Measurements from ENCODE around the gene CLDN4. TPM values are rescaled to one million over a fixed set of nuclear protein-coding genes. Genes with fewer than 3 reads are reported as not detected.

CLDN4 gene
- total and polyA plus RNA-seq, 9 of the 15 experiments (the other 6 are each of a cell fraction or from before 2014, with no cell fraction given) = 0.05 to 0.60 (median 0.06) TPM; not detected in 3

DNA sequence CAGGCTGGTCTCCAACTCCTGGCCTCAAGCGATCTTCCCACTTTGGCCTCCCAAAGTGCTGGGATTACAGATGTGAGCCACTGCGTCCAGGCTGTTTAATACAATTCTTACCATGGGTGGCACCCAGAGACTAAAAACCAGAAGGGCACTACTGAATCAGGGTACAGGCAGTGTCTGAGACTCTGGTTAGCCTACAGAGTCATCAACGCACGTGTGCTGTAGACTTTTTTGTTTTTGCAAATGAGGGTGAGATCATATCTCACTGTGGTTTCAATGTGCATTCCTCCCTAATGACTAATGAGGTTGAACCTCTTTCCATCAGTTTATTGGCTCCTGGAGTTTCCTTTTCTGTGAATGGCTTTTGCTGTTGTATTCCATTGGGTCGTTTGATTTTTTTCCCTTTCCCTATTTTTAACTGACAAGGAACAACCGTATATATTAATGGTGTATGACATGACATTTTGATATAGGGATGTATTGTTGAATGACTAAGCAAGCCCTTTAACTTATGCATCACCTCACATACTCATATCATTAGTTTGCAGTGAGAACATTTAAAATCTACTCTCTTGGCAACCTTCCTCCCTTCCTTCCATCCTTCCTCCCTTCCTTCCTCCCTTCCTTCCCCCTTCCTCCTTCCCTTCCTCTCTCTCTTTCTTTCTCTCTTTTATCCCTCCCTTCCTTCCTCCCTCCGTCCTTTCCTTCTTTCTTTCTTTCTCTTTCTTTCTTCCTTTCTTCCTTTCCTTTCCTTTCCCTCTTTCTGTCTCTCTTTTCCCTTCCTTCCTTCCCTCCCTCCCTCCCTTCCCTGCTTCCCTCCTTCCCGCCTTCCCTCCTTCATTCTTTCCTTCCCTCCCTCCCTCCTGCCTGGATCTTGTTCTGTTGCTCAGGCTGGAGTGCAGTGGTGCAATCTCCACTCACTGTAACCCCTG lies 20.9 kb downstream of the CLDN4 start (continued):
- TF ChIP-seq, protein P1, sequence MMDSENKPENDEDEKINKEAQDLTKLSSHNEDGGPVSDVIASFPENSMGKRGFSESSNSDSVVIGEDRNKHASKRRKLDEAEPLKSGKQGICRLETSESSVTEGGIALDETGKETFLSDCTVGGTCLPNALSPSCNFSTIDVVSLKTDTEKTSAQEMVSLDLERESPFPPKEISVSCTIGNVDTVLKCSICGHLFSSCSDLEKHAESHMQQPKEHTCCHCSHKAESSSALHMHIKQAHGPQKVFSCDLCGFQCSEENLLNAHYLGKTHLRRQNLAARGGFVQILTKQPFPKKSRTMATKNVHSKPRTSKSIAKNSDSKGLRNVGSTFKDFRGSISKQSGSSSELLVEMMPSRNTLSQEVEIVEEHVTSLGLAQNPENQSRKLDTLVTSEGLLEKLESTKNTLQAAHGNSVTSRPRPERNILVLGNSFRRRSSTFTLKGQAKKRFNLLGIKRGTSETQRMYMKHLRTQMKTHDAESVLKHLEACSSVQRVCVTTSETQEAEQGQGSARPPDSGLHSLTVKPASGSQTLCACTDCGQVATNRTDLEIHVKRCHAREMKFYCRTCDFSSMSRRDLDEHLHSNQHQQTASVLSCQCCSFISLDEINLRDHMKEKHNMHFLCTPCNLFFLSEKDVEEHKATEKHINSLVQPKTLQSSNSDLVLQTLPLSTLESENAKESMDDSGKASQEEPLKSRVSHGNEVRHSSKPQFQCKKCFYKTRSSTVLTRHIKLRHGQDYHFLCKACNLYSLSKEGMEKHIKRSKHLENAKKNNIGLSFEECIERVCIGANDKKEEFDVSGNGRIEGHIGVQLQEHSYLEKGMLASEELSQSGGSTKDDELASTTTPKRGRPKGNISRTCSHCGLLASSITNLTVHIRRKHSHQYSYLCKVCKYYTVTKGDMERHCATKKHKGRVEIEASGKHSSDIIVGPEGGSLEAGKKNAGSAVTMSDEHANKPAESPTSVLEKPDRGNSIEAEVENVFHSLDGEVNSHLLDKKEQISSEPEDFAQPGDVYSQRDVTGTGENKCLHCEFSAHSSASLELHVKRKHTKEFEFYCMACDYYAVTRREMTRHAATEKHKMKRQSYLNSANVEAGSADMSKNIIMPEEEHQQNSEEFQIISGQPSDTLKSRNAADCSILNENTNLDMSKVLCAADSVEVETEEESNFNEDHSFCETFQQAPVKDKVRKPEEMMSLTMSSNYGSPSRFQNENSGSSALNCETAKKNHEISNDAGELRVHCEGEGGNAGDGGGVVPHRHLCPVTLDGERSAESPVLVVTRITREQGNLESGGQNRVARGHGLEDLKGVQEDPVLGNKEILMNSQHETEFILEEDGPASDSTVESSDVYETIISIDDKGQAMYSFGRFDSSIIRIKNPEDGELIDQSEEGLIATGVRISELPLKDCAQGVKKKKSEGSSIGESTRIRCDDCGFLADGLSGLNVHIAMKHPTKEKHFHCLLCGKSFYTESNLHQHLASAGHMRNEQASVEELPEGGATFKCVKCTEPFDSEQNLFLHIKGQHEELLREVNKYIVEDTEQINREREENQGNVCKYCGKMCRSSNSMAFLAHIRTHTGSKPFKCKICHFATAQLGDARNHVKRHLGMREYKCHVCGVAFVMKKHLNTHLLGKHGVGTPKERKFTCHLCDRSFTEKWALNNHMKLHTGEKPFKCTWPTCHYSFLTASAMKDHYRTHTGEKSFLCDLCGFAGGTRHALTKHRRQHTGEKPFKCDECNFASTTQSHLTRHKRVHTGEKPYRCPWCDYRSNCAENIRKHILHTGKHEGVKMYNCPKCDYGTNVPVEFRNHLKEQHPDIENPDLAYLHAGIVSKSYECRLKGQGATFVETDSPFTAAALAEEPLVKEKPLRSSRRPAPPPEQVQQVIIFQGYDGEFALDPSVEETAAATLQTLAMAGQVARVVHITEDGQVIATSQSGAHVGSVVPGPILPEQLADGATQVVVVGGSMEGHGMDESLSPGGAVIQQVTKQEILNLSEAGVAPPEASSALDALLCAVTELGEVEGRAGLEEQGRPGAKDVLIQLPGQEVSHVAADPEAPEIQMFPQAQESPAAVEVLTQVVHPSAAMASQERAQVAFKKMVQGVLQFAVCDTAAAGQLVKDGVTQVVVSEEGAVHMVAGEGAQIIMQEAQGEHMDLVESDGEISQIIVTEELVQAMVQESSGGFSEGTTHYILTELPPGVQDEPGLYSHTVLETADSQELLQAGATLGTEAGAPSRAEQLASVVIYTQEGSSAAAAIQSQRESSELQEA (IDR thresholded peaks at IDR 0.05; ENCODE audit: low read depth) = no peak
- TF ChIP-seq ZNF253 (CRISPR knock-in tag; conservative IDR thresholded peaks at IDR 0.05) (no peak), ZNF263 (CRISPR knock-in tag; IDR thresholded peaks at IDR 0.05; ENCODE audit: borderline replicate concordance) (peak; percentile 77; the same call in 1 of the 2 replicates), DPF2 (IDR thresholded peaks at IDR 0.05) (peak; percentile 97), HDAC6 (IDR thresholded peaks at IDR 0.05; ENCODE audit: low read depth, low read length) (no peak), CBX5 (IDR thresholded peaks at IDR 0.05; ENCODE audit: borderline replicate concordance, low read depth) (no peak), NR2C1 (IDR thresholded peaks at IDR 0.05) (peak; percentile 39; the same call in 1 of the 2 replicates), NR2C1 (tag; IDR thresholded peaks at IDR 0.05) (no peak), HNRNPLL (IDR thresholded peaks at IDR 0.05; ENCODE audit: low read depth, low read length, poor library complexity, severe bottlenecking) (no peak), TCFL5 (CRISPR knock-in tag; conservative IDR thresholded peaks at IDR 0.05) (no peak), TBL1XR1 (IDR thresholded peaks at IDR 0.05; ENCODE audit: low read length in 2 of 2) (peak in 1 of 2 experiments; percentile 58; a peak in 1 of 4 replicates), NBN (IDR thresholded peaks at IDR 0.05; ENCODE audit: low read depth) (peak; percentile 62; the same call in 1 of the 2 replicates), WHSC1 (IDR thresholded peaks at IDR 0.05; ENCODE audit: low read length) (no peak), SMARCB1 (IDR thresholded peaks at IDR 0.05; ENCODE audit: insufficient read length, low read depth) (peak; percentile 50), MAZ (CRISPR knock-in tag; conservative IDR thresholded peaks at IDR 0.05 in 1 of 2, IDR thresholded peaks at IDR 0.05 in 1 of 2) (no peak), SUPT5H (IDR thresholded peaks at IDR 0.05) (no peak), PHB (CRISPR knock-in tag; IDR thresholded peaks at IDR 0.05) (no peak), CAMTA2 (CRISPR knock-in tag; conservative IDR thresholded peaks at IDR 0.05) (no peak), ZNF354B (CRISPR knock-in tag; IDR thresholded peaks at IDR 0.05) (no peak), SMAD4 (CRISPR knock-in tag; conservative IDR thresholded peaks at IDR 0.05) (no peak)
- TF ChIP-seq, protein P2, sequence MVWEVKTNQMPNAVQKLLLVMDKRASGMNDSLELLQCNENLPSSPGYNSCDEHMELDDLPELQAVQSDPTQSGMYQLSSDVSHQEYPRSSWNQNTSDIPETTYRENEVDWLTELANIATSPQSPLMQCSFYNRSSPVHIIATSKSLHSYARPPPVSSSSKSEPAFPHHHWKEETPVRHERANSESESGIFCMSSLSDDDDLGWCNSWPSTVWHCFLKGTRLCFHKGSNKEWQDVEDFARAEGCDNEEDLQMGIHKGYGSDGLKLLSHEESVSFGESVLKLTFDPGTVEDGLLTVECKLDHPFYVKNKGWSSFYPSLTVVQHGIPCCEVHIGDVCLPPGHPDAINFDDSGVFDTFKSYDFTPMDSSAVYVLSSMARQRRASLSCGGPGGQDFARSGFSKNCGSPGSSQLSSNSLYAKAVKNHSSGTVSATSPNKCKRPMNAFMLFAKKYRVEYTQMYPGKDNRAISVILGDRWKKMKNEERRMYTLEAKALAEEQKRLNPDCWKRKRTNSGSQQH (CRISPR knock-in tag; IDR thresholded peaks at IDR 0.05) = no peak

Data from K562 (cell line).